22Rv1 (cell line): Measurements from ENCODE around the gene IL1B.

Source experiments
- H3K27ac ChIP-seq: fragments of 450-650 bp; 2 replicates; pipeline ENCODE4 v1.5.1; 2017
- ZFX ChIP-seq: fragments of 450-650 bp; IDR thresholded peaks from 2 replicates; pipeline ENCODE4 v1.6.1; 2017; ENCODE audit warnings: antibody characterized with exemption, borderline replicate concordance
- TF ChIP-seq, protein P1 (sequence below): fragments of 450-650 bp; IDR thresholded peaks from 2 replicates; pipeline ENCODE4 v1.5.1; 2017; ENCODE audit warnings: mild to moderate bottlenecking

The IL1B gene

DNA sequence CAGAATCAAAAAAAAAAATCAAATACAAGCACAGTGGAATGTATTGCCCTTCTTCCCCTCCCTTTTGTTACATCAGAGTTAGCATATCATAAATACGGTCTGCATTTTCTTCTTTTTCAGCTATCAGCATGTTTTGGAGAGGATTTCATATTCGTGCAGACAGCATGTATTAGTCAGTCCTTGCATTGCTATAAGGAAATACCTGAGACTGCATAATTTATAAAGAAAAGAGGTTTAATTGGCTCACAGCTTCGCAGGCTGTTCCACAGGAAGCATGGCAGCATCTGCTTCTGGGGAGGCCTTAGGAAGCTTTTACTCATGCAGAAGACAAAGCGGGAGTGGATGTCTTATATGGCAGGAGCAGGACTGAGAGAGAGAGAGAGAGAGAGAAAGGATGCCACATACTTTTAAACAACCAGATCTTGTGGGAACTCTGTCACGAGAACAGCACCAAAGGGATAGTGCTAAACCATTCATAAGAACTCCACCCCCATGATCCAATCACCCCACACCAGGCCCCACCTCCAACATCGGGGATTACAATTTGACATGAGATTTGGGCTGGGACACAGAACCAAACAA lies 8.9 kb downstream of the IL1B start:
- TF ChIP-seq, protein P1, sequence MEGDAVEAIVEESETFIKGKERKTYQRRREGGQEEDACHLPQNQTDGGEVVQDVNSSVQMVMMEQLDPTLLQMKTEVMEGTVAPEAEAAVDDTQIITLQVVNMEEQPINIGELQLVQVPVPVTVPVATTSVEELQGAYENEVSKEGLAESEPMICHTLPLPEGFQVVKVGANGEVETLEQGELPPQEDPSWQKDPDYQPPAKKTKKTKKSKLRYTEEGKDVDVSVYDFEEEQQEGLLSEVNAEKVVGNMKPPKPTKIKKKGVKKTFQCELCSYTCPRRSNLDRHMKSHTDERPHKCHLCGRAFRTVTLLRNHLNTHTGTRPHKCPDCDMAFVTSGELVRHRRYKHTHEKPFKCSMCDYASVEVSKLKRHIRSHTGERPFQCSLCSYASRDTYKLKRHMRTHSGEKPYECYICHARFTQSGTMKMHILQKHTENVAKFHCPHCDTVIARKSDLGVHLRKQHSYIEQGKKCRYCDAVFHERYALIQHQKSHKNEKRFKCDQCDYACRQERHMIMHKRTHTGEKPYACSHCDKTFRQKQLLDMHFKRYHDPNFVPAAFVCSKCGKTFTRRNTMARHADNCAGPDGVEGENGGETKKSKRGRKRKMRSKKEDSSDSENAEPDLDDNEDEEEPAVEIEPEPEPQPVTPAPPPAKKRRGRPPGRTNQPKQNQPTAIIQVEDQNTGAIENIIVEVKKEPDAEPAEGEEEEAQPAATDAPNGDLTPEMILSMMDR, result no peak
- TF ChIP-seq ZFX, result no peak

GRCh38 chr2:112827009-112827408 lies 9.6 kb downstream of the IL1B start:
- TF ChIP-seq, protein P1, result no peak
- no peak for TF ChIP-seq ZFX
- H3K27ac ChIP-seq, result no peak overlapping the region

More for the DNA sequence above, 8.9 kb downstream of the IL1B start:
- no peak overlapping the region for H3K27ac ChIP-seq

DNA sequence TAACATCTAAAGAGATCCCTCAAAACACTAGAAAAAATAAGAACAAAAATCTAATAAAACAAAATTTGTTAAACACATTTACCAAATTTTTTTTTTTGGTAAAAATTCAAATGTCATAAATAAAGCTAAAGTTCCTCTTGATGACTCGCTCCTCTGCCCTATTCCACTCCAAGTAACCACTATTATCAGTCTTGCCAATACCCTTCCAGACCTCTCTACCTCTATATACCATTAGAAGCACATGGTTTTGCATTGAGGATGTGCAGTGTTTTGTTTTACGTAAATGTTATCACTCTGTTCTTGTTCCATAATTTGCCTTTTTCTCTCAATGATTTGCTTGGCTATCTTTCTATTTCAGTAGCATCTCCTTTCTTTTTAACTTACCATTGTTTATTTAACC lies 10.9 kb downstream of the IL1B start:
- TF ChIP-seq ZFX, result no peak
- TF ChIP-seq, protein P1, result no peak
- no peak overlapping the region for H3K27ac ChIP-seq

GRCh38 chr2:112824694-112825085 lies 11.9 kb downstream of the IL1B start:
- no peak for TF ChIP-seq ZFX
- TF ChIP-seq, protein P1, result no peak
- no peak overlapping the region for H3K27ac ChIP-seq

GRCh38 chr2:112821682-112822081 lies 14.9 kb downstream of the IL1B start:
- H3K27ac ChIP-seq, result no peak overlapping the region
- TF ChIP-seq, protein P1, result no peak
- TF ChIP-seq ZFX, result no peak

GRCh38 chr2:112821142-112821541 lies 15.4 kb downstream of the IL1B start:
- no peak overlapping the region for H3K27ac ChIP-seq
- no peak for TF ChIP-seq ZFX
- TF ChIP-seq, protein P1, result no peak

- no peak overlapping the region for H3K27ac ChIP-seq
- TF ChIP-seq, protein P1, result no peak
- no peak for TF ChIP-seq ZFX
These were observed 16.2 kb downstream of the IL1B start for GRCh38 chr2:112820343-112820742.
